IMR-90 (cell line): ENCODE measurements around the gene PRPS1.

Experiments
- RCOR1 ChIP-seq: IDR thresholded peaks from 2 replicates; pipeline ENCODE4 v1.6.1; 2012; ENCODE audit warnings: mild to moderate bottlenecking, low read length, improper control_type of control experiment; ENCODE audit not compliant: insufficient replicate concordance
- TF ChIP-seq, protein P1 (sequence below): conservative IDR thresholded peaks from 2 replicates; pipeline ENCODE4 v1.5.1; 2012; ENCODE audit warnings: mild to moderate bottlenecking, low read depth, low read length, improper control_type of control experiment

DNA sequence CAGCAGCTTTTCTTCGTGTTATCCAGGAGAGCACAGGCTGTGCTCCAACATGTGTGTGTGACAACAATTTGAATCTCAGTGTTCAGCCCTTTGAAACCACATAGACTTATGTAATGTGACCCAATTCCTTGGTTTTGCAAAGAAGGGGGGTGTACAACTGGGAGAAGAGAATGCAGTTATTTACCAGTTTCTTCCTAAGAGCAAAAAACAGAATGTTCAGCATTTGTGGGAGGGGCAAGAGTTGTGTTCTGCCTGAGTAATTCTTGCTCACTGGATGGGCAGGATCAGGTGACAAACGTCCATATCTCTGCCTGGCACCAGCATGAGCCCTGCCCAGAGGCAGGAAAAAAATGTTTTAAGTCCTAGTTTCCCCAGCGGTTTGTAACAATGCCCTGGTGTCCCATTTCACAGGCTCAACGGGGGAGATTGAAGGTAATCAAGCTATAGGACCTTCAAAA lies 72.0 kb downstream of the PRPS1 start:
- TF ChIP-seq RCOR1: no peak
- TF ChIP-seq, protein P1, sequence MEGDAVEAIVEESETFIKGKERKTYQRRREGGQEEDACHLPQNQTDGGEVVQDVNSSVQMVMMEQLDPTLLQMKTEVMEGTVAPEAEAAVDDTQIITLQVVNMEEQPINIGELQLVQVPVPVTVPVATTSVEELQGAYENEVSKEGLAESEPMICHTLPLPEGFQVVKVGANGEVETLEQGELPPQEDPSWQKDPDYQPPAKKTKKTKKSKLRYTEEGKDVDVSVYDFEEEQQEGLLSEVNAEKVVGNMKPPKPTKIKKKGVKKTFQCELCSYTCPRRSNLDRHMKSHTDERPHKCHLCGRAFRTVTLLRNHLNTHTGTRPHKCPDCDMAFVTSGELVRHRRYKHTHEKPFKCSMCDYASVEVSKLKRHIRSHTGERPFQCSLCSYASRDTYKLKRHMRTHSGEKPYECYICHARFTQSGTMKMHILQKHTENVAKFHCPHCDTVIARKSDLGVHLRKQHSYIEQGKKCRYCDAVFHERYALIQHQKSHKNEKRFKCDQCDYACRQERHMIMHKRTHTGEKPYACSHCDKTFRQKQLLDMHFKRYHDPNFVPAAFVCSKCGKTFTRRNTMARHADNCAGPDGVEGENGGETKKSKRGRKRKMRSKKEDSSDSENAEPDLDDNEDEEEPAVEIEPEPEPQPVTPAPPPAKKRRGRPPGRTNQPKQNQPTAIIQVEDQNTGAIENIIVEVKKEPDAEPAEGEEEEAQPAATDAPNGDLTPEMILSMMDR: no peak
